Endodermal cell (in vitro differentiated cells): ENCODE results near the gene HIGD1B. TPM values are rescaled to one million over a fixed set of nuclear protein-coding genes. Genes with fewer than 3 reads are reported as not detected.
A peak's percentile ranks its signal among the peaks of the same experiment; 100 is the strongest.

ENCODE experiments used
- DNase-seq: peaks from one replicate; pipeline ENCODE4 v3.0.0-alpha.2; 2017
- H3K27ac ChIP-seq: 2 replicates; pipeline ENCODE4 v1.5.1; 2013; ENCODE audit warnings: mild to moderate bottlenecking, low read depth, low read length, moderate library complexity
- H3K27me3 ChIP-seq: 2 replicates; pipeline ENCODE4 v1.6.1; 2013; ENCODE audit warnings: mild to moderate bottlenecking, low read length, moderate library complexity; ENCODE audit not compliant: insufficient read depth, control insufficient read depth, poor library complexity, severe bottlenecking
- H3K36me3 ChIP-seq: 2 replicates; pipeline ENCODE4 v1.7.0; 2013; ENCODE audit warnings: mild to moderate bottlenecking, low read length, moderate library complexity; ENCODE audit not compliant: control insufficient read depth, insufficient read depth
- H3K4me1 ChIP-seq: one replicate; pipeline ENCODE4 v1.7.0; 2013; ENCODE audit warnings: low read length; ENCODE audit not compliant: control insufficient read depth, insufficient read depth
- H3K4me3 ChIP-seq: 2 replicates; pipeline ENCODE4 v1.5.1; 2013; ENCODE audit warnings: mild to moderate bottlenecking, low read length, moderate library complexity
- H3K9ac ChIP-seq: 2 replicates; pipeline ENCODE4 v1.6.1; 2013; ENCODE audit warnings: mild to moderate bottlenecking, low read length, moderate library complexity; ENCODE audit not compliant: poor library complexity, severe bottlenecking; ENCODE audit errors: extremely low read depth
- H3K9me3 ChIP-seq: 2 replicates; pipeline ENCODE4 v1.6.1; 2013; ENCODE audit warnings: mild to moderate bottlenecking, low read length, moderate library complexity; ENCODE audit not compliant: control insufficient read depth
- H3K27ac Mint-ChIP-seq: 2 replicates; pipeline ENCODE4 v1.8.0; 2020; ENCODE audit warnings: mixed read lengths
- H3K27me3 Mint-ChIP-seq: 2 replicates; pipeline ENCODE4 v1.8.0; 2021; ENCODE audit warnings: mild to moderate bottlenecking, mixed read lengths; ENCODE audit not compliant: insufficient read depth
- H3K36me3 Mint-ChIP-seq: 2 replicates; pipeline ENCODE4 v1.8.0; 2020; ENCODE audit warnings: low read depth, mixed read lengths
- H3K4me1 Mint-ChIP-seq: 2 replicates; pipeline ENCODE4 v1.8.0; 2020; ENCODE audit warnings: mixed read lengths
- H3K4me3 Mint-ChIP-seq: 2 replicates; pipeline ENCODE4 v1.8.0; 2020; ENCODE audit warnings: mild to moderate bottlenecking, moderate library complexity, mixed read lengths
- H3K9me3 Mint-ChIP-seq: 2 replicates; pipeline ENCODE4 v1.8.0; 2020; ENCODE audit warnings: mild to moderate bottlenecking, mixed read lengths
- CTCF ChIP-seq: fragments of 200-600 bp; sonication (generic); conservative IDR thresholded peaks from 2 replicates; pipeline ENCODE4 v1.5.0; 2021; ENCODE audit warnings: antibody characterized with exemption, mild to moderate bottlenecking
- WGBS, 2 experiments: methylation state at CpG; one replicate each; pipeline versions ENCODE4 v1.1.5 to v1.1.7; 2013; ENCODE audit warnings: missing lambda C conversion rate in 2 of 2, mixed read lengths in 1 of 2; ENCODE audit not compliant: insufficient coverage in 1 of 2, insufficient read length in 1 of 2; 5-methylcytosine and 5-hydroxymethylcytosine counted together
- total RNA-seq, 2 donors: library from RNA; stranded (reverse); fragmentation: NEBNext Ultra II Directional in 1 of 2; extraction: Animal tissue kit (Norgen Biotek cat#: 25700) in 1 of 2; gene quantifications; 2 replicates in 1 of 2; 3 replicates in 1 of 2; pipeline ENCODE4 v1.2.1, GENCODE V29; 2021

HIGD1B gene
- total RNA-seq, 2 donors from 2014 or later = not detected

- no peak overlapping the region for H3K9ac ChIP-seq
- H3K36me3 Mint-ChIP-seq = peaks cover 74% of the 10 kb centered on the region
- H3K27ac Mint-ChIP-seq = no peak overlapping the region
- no peaks in the 10 kb centered on the region for H3K4me1 Mint-ChIP-seq
- peak; percentile 91 for TF ChIP-seq CTCF
- H3K4me1 ChIP-seq = no peaks in the 10 kb centered on the region
- no peaks in the 10 kb centered on the region for H3K27me3 ChIP-seq
- no CpG with 5 or more reads among the region's 1 CpG for WGBS, 2 experiments
- H3K36me3 ChIP-seq = peaks cover 82% of the 10 kb centered on the region
- no peak overlapping the region for H3K4me3 ChIP-seq
- no peaks in the 10 kb centered on the region for H3K27me3 Mint-ChIP-seq
- no peaks in the 10 kb centered on the region for H3K9me3 ChIP-seq
- DNase-seq = peak; percentile 90
- no peak overlapping the region for H3K4me3 Mint-ChIP-seq
- H3K27ac ChIP-seq = no peak overlapping the region
- no peaks in the 10 kb centered on the region for H3K9me3 Mint-ChIP-seq
Measured at GRCh38 chr17:44865231-44865660, 17.6 kb downstream of the HIGD1B start.

GRCh38 chr17:44865931-44866330 lies 18.2 kb downstream of the HIGD1B start:
- H3K4me1 ChIP-seq = no peaks in the 10 kb centered on the region
- peaks cover 78% of the 10 kb centered on the region for H3K36me3 ChIP-seq
- H3K9ac ChIP-seq = no peak overlapping the region
- Mint-ChIP-seq H3K36me3 (peaks cover 72% of the 10 kb centered on the region), H3K9me3 (no peaks in the 10 kb centered on the region), H3K27me3 (no peaks in the 10 kb centered on the region), H3K4me1 (no peaks in the 10 kb centered on the region), H3K27ac (no peak overlapping the region), H3K4me3 (no peak overlapping the region)
- no peak for TF ChIP-seq CTCF
- no peak for DNase-seq
- H3K27me3 ChIP-seq = no peaks in the 10 kb centered on the region
- H3K4me3 ChIP-seq = no peak overlapping the region
- no peaks in the 10 kb centered on the region for H3K9me3 ChIP-seq
- 97% methylated on average over 6 of the region's 6 CpGs for WGBS, 2 experiments
- H3K27ac ChIP-seq = no peak overlapping the region

GRCh38 chr17:44867841-44868240 lies 20.2 kb downstream of the HIGD1B start:
- H3K4me3 Mint-ChIP-seq = no peak overlapping the region
- no peak overlapping the region for H3K4me3 ChIP-seq
- DNase-seq = no peak
- H3K4me1 Mint-ChIP-seq = no peaks in the 10 kb centered on the region
- peaks cover 73% of the 10 kb centered on the region for H3K36me3 Mint-ChIP-seq
- H3K27ac Mint-ChIP-seq = peak overlapping the region; percentile 61
- H3K36me3 ChIP-seq = peaks cover 76% of the 10 kb centered on the region
- 79 to 93% methylated on average over 2 to 3 of the region's 3 CpGs for WGBS, 2 experiments
- H3K27ac ChIP-seq = no peak overlapping the region
- peaks cover 3% of the 10 kb centered on the region for H3K4me1 ChIP-seq
- no peaks in the 10 kb centered on the region for H3K27me3 Mint-ChIP-seq
- H3K9ac ChIP-seq = no peak overlapping the region
- no peaks in the 10 kb centered on the region for H3K9me3 Mint-ChIP-seq
- H3K27me3 ChIP-seq = no peaks in the 10 kb centered on the region
- H3K9me3 ChIP-seq = no peaks in the 10 kb centered on the region
- no peak for TF ChIP-seq CTCF
